Activated CD8-positive, alpha-beta memory T cell treated with anti-CD3 and anti-CD28 coated beads for 36 hours (primary cell): ENCODE results near the gene PPP1R27. TPM values are rescaled to one million over a fixed set of nuclear protein-coding genes. Genes with fewer than 3 reads are reported as not detected.

Experiments used
- CTCF ChIA-PET: fragments of 350-600 bp; sonication (Branson Sonifier 250); formaldehyde crosslinking; loops from one replicate; lab custom pipeline; 2021; ENCODE audit warnings: antibody characterized with exemption; lab: Charles Lee
- POLR2A ChIA-PET: fragments of 350-600 bp; sonication (Branson Sonifier 250); formaldehyde crosslinking; loops from one replicate; lab custom pipeline; 2021; ENCODE audit warnings: antibody characterized with exemption; lab: Charles Lee
- total RNA-seq, 2 experiments: library from RNA; stranded (reverse); gene quantifications; one replicate each; pipeline ENCODE4 v1.2.3, GENCODE V29; 2021

The PPP1R27 gene
- total RNA-seq, 2 experiments from 2014 or later = not detected

- POLR2A ChIA-PET = no interaction called here
- CTCF ChIA-PET = no interaction called here
These were observed 20.8 kb downstream of the PPP1R27 start for GRCh38 chr17:81813861-81814683.

DNA sequence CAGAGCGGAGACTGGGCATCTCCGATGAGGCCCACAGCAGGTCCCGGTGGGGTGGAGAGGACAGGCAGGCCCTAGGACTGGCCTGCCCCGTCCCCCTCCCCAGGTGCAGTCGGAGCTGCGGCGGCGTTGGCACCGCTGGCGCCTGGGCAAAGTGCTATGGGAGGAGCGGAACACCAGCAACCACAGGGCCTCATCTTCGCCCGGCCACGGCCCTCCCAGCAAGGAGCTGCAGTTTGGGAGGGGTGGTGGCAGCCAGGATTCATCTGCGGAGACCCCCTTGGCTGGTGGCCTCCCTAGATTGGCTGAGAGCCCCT lies 21.5 kb downstream of the PPP1R27 start:
- CTCF ChIA-PET = no interaction called here
- POLR2A ChIA-PET = no interaction called here

GRCh38 chr17:81812571-81813370 lies 22.1 kb downstream of the PPP1R27 start:
- POLR2A ChIA-PET = no interaction called here

GRCh38 chr17:81811705-81812570 lies 22.9 kb downstream of the PPP1R27 start:
- CTCF ChIA-PET = interaction anchor here (0.6 kb wide), 1 partner anchor 15 kb away, joined by 3 read pairs; no protein-coding TSS in a partner anchor
- POLR2A ChIA-PET = no interaction called here

More at GRCh38 chr17:81812571-81813370, 22.1 kb downstream of the PPP1R27 start:
- CTCF ChIA-PET = interaction anchor here (0.6 kb wide), 1 partner anchor 14 kb away, joined by 3 read pairs; no protein-coding TSS in a partner anchor

GRCh38 chr17:81810892-81811704 lies 23.8 kb downstream of the PPP1R27 start:
- ChIA-PET POLR2A (no interaction called here), CTCF (no interaction called here)

DNA sequence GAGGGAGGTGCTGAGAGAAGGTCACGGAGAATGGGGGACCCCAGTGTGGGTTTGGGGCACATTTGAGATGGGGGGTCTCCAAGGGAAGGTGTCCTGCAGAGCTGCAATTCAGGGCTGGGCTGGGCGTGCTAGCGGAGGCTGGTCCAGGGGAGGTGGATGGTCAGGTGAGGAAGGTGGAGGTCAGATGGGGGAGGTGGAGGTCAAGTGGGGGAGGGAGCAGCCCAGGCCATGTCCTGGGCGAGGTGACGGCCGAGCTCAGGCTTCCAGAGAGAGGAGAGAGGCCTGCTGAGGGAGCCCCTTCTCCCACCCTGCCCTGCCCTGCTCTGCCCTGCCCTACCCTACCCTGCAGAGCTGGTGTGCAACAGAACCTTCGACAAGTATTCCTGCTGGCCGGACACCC lies 24.4 kb downstream of the PPP1R27 start:
- ChIA-PET POLR2A (no interaction called here), CTCF (no interaction called here)

DNA sequence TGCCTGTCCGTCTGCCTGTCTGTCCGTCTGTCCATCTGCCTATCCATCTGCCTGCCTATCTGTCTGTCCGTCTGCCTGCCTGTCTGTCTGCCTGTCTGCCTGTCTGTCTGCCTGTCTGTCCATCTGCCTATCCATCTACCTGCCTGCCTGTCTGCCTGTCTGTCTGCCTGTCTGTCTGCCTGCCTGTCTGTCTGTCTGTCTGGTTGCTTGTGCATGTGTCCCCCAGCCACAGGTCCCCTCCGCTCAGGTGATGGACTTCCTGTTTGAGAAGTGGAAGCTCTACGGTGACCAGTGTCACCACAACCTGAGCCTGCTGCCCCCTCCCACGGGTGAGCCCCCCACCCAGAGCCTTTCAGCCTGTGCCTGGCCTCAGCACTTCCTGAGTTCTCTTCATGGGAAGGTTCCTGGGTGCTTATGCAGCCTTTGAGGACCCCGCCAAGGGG lies 25.3 kb downstream of the PPP1R27 start:
- POLR2A ChIA-PET = no interaction called here

DNA sequence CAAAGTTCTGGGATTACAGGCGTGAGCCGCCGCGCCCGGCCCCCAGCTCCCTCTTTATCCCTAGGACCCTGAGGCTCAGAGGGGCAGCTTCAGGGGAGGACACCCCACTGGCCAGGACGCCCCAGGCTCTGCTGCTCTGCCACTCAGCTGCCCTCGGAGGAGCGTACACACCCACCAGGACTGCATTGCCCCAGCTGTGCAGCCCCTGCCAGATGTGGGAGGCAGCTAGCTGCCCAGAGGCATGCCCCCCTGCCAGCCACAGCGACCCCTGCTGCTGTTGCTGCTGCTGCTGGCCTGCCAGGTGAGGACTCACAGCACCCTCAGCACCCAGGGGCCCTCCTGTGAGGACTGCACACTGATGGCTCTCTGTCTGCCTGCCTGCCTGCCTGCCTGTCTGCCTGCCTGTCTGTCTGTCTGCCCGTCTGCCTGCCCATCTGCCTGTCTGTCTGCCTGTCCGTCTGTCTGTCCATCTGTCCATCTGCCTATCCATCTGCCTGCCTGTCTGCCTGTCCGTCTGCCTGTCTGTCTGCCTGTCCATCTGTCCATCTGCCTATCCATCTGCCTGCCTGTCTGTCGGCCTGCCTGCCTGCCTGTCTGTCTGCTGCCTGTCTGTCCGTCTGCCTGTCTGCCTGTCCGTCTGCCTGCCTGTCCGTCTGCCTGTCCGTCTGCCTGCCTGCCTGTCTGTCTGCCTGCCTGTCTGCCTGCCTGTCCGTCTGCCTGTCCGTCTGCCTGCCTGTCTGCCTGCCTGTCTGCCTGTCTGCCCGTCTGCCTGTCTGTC lies 25.9 kb downstream of the PPP1R27 start:
- ChIA-PET POLR2A (interaction anchor here (0.6 kb wide), 1 partner anchor 24 kb away, joined by 3 read pairs; the partner anchor contains the start of gene MCRIP1), CTCF (interaction anchor here (0.8 to 1.1 kb wide), 2 partner anchors 74 to 75 kb away, joined by 3 read pairs; no protein-coding TSS in a partner anchor)

More for the DNA sequence above, 25.3 kb downstream of the PPP1R27 start:
- CTCF ChIA-PET = no interaction called here

- CTCF ChIA-PET = interaction anchor here (0.8 to 1.1 kb wide), 2 partner anchors 72 to 74 kb away, joined by 3 read pairs; no protein-coding TSS in a partner anchor
- POLR2A ChIA-PET = no interaction called here
These were observed 27.0 kb downstream of the PPP1R27 start for GRCh38 chr17:81807839-81808238.

DNA sequence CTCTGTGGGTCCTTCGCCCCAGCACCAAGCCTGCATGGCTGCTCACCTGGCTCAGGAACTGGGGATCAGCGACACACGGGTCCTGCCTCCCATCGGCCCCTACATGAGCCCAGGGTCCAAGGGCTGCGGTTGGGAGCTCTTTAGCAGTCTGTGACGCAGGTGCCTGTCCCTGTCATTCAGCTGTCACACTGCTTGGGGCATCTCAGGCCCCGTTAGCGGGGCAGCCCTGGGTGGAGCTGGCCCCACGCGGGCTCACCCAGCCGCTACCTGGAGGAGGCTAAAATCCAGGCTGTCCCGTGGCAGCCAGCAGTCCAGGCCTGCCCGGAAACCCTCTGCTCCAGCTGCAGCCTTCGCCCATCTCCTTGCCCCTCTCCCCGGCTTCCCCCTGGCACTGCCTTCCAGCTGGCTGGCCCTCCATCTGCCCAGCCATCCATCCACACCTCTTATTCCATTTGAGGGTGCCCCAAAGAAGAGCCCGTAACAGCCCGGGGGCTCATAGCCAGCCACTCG lies 27.6 kb downstream of the PPP1R27 start:
- ChIA-PET CTCF (no interaction called here), POLR2A (no interaction called here)

DNA sequence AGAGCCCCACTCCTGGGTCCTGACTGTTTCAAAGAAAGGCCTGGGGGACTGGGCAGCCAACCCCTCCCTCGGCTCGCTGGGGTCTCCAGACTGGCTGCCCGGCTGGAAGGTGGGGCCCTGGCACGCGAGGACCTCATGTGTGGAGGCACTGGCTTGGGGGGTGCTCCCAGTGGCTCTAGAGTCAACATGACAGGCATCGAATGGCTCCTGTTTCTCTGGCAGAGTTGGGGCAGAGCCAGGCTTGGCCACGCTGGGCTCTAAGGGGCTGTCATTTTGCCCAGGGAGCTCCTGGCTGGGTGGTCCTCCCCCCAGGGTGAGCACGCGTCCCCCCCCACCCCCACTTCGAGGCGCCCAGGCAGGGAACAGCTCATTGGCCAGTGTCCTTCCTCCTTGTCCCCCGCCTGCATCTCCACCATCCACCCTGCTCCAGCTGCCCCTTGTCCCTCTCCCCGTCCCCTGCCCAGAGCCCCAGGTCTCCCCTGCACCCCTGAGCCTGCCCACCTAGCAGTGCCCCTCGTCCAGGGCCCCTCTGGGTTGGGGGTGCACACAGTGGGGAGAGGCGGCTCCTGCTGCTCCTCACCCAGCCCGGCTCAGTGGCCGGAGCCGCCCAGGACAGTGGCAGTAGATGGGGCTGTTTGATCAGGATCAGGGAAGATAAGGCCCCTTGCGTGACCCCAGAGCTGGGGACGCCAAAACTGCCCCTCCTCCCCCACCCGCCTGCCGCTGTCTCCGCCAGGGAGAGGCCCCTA lies 28.2 kb downstream of the PPP1R27 start:
- CTCF ChIA-PET = no interaction called here
- POLR2A ChIA-PET = no interaction called here

- ChIA-PET CTCF (no interaction called here), POLR2A (no interaction called here)
These were observed 29.0 kb downstream of the PPP1R27 start for GRCh38 chr17:81805707-81806460.

DNA sequence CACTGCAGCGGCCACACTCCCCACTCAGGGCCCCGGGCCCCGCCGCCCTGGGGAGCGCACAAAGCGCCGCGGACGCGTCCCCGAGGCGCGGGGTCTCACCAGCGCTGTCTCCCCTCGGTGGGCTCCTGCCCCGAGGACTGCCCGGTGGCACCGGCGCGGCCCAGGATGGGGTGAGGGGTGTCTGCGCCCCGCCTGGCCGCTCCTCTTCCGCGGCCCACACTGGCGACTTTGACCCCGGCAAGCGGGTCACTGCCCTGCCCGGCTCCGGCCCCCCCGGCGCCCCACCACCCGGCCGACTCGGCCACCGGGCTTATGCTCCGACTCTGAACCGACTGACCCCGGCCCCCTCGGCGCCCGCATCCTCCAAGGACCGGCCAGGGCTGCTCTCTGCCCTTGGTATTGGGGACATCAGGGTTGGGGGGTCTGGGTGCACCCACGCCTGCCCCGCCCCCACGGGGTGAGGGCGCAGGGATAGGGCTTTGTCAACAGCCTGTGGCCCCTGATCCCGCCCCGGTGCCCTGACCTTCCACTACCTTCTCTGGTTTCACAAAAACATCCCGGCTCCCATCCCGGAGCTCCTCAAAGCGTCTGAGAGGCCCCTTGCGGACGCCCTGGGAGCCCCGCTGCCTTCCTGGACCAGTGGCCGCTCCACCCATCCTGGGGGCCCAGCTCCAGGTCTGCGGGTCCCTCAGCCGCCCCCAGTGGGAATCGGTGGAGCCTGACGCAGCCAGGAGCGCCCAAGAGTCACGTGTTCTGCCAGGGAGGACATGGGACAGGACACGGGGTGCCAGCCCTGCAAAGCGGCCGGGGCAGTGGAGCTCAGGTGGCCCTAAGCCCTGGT lies 30.1 kb downstream of the PPP1R27 start:
- ChIA-PET POLR2A (no interaction called here), CTCF (no interaction called here)

DNA sequence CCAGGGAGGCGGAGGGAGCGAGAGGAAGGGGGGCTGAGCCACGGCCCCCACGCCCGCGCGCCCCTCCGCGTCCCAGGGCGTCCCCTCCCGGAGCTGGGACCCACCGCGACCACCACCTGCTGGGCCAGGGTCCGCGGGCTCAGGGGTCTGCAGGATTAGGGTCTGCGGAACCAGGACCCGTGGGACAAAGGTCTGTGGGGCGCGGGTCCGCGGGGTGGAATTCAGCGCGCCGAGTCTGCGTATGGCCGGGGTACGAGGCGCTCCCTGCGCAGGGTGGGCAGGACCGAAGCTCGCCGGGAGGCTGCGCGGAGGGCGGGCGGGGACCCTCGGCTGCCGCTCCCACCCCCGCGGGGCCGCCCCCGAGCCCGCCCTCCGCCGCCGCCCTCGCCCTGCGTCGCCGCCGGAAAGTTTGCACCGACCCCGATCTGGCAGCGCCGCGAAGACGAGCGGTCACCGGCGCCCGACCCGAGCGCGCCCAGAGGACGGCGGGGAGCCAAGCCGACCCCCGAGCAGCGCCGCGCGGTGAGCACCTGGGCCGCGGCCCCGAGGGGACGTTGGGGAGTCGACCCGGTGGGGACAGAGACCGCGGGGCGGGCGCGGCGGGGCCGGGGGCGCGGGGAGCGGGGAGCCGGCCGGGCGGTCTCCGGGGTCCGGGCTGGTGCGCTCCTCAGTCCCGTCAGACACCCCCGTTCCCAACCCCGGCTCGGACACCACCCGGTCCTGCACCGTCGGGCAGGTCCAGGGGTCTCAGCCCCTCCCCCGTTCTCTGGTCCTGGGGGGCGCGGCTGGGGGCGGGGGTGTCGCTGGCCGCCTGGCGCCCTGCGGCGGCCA lies 30.9 kb downstream of the PPP1R27 start, which contains the start of gene GCGR:
GCGR (plus strand) TSS at position 423 of the 831 bp plus-strand sequence. CDS start 4,869 bp downstream, outside the sequence.
- ChIA-PET CTCF (no interaction called here), POLR2A (interaction anchor here (0.6 kb wide), 1 partner anchor 52 kb away, joined by 3 read pairs; no protein-coding TSS in a partner anchor)
